GM10266 (cell line): Measurements from ENCODE around the gene CYP4V2.

Source experiments
- DNase-seq: peaks from one replicate; pipeline ENCODE4 v3.0.0; 2012; ENCODE audit errors: extremely low spot score
- CTCF ChIP-seq: IDR thresholded peaks from 2 replicates; pipeline ENCODE4 v1.5.1; 2012; ENCODE audit warnings: mild to moderate bottlenecking, low read depth; ENCODE audit not compliant: control insufficient read depth, insufficient read depth; ENCODE audit errors: missing control alignments

CYP4V2 gene

GRCh38 chr4:186150926-186151325 is 40.4 kb upstream of the CYP4V2 start:
- no peak for DNase-seq
- no peak for TF ChIP-seq CTCF

GRCh38 chr4:186151499-186151898 is 39.9 kb upstream of the CYP4V2 start:
- no peak for TF ChIP-seq CTCF
- no peak for DNase-seq

- TF ChIP-seq CTCF = no peak
- no peak for DNase-seq
These were observed 33.1 kb upstream of the CYP4V2 start for GRCh38 chr4:186158021-186158813.

- TF ChIP-seq CTCF = no peak
- DNase-seq = no peak
These were observed 32.4 kb upstream of the CYP4V2 start for GRCh38 chr4:186158966-186159365.

GRCh38 chr4:186159613-186160012 is 31.8 kb upstream of the CYP4V2 start:
- TF ChIP-seq CTCF = no peak
- DNase-seq = no peak

GRCh38 chr4:186161138-186161537 is 30.2 kb upstream of the CYP4V2 start:
- no peak for TF ChIP-seq CTCF
- DNase-seq = peak; percentile 80

- DNase-seq = no peak
- no peak for TF ChIP-seq CTCF
These were observed 24.4 kb upstream of the CYP4V2 start for GRCh38 chr4:186166852-186167512.
